SIG-M5 (cell line): Measurements from ENCODE around the gene GRP.
"Not testable (repeated sequence)": the region's sequence is repeated elsewhere in the genome, so short reads cannot be mapped to it uniquely, and the experiment has no call there.

Experiments
- DNase-seq: peaks from one replicate; lab custom pipeline; 2025; lab: John Stamatoyannopoulos, UW

GRP gene

GRCh38 chr18:59229191-59229590, 9.2 kb downstream of the GRP start:
- DNase-seq, result no peak

- no peak for DNase-seq
Observed at GRCh38 chr18:59229701-59230443, 9.9 kb downstream of the GRP start.

- DNase-seq, result no peak
Observed at GRCh38 chr18:59231114-59231513, 11.2 kb downstream of the GRP start.

- no peak for DNase-seq
Observed at GRCh38 chr18:59231877-59232276, 11.9 kb downstream of the GRP start.

GRCh38 chr18:59232309-59233016, 12.5 kb downstream of the GRP start:
- no peak for DNase-seq

GRCh38 chr18:59233017-59233410, 13.1 kb downstream of the GRP start:
- DNase-seq, result no peak

GRCh38 chr18:59238385-59238784, 18.4 kb downstream of the GRP start:
- DNase-seq, result no peak

- DNase-seq, result no peak
Observed at GRCh38 chr18:59239642-59240041, 19.7 kb downstream of the GRP start.

- no peak for DNase-seq
Observed at GRCh38 chr18:59242906-59243305, 22.9 kb downstream of the GRP start.

- no peak for DNase-seq
Observed at GRCh38 chr18:59246796-59247195, 26.8 kb downstream of the GRP start.

GRCh38 chr18:59249199-59249774, 29.3 kb downstream of the GRP start:
- no peak for DNase-seq

- DNase-seq, result not testable (repeated sequence)
Observed at GRCh38 chr18:59255491-59255890, 35.5 kb downstream of the GRP start.

- not testable (repeated sequence) for DNase-seq
Observed at GRCh38 chr18:59261842-59262241, 41.9 kb downstream of the GRP start.

- not testable (repeated sequence) for DNase-seq
Observed at GRCh38 chr18:59262243-59262642, 42.3 kb downstream of the GRP start.

- DNase-seq, result no peak
Observed at GRCh38 chr18:59263661-59264060, 43.7 kb downstream of the GRP start.

GRCh38 chr18:59264121-59264571, 44.2 kb downstream of the GRP start:
- no peak for DNase-seq

- no peak for DNase-seq
Observed at GRCh38 chr18:59264651-59265245, 44.8 kb downstream of the GRP start.

- no peak for DNase-seq
Observed at GRCh38 chr18:59265246-59265973, 45.5 kb downstream of the GRP start.

- DNase-seq, result no peak
Observed at GRCh38 chr18:59265974-59266369, 46.0 kb downstream of the GRP start.

- DNase-seq, result no peak
Observed at GRCh38 chr18:59266459-59266858, 46.5 kb downstream of the GRP start.

GRCh38 chr18:59266886-59267502, 47.0 kb downstream of the GRP start:
- no peak for DNase-seq
